ENCODE data around the gene EDEM3.
"Not testable (repeated sequence)": the region's sequence is repeated elsewhere in the genome, so short reads cannot be mapped to it uniquely, and the experiment has no call there.

The EDEM3 gene

GRCh38 chr1:184754476-184755225, at the start of gene EDEM3:
EDEM3 (minus strand) TSS chr1:184754858; CDS start chr1:184754646, 212 bp downstream.
- peak; percentile 100 for DNase-seq (ENCODE audit: low spot score)

DNA sequence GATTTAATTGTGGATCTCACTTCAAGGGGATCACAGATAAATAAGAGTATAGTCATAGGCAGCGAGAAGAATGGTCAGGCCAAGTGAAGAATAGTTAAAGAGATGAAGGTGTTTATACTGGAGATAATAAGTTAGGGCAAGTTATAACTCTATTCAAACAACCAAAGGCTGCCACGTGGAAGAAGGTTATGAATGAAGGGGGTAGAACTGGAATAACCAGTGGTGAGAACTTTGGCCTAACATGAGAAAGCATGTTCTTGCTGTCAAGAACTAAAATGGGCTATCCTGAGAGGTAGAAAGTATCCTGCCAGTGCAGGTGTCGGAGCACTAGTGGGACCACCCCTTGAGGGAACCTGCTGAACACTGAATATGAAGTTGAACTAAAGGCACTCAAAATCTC, 49.6 kb upstream of the EDEM3 start:
- DNase-seq (ENCODE audit: low spot score): no peak

DNA sequence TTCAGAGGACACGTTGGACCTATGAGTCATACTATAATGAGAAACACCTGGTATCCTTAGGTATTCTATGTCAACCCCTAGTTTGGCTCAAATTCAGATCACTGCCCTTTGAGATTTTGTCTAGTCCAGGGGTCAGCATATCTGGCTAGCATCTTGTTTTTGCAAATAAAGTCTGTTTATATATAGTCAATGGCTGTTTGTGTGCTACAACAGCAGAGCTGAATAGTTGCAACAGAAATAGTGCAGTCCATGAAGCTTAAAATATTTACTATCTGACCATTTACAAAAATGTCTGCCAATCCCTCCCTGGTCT, 48.5 kb upstream of the EDEM3 start:
- DNase-seq (ENCODE audit: low spot score): no peak

DNA sequence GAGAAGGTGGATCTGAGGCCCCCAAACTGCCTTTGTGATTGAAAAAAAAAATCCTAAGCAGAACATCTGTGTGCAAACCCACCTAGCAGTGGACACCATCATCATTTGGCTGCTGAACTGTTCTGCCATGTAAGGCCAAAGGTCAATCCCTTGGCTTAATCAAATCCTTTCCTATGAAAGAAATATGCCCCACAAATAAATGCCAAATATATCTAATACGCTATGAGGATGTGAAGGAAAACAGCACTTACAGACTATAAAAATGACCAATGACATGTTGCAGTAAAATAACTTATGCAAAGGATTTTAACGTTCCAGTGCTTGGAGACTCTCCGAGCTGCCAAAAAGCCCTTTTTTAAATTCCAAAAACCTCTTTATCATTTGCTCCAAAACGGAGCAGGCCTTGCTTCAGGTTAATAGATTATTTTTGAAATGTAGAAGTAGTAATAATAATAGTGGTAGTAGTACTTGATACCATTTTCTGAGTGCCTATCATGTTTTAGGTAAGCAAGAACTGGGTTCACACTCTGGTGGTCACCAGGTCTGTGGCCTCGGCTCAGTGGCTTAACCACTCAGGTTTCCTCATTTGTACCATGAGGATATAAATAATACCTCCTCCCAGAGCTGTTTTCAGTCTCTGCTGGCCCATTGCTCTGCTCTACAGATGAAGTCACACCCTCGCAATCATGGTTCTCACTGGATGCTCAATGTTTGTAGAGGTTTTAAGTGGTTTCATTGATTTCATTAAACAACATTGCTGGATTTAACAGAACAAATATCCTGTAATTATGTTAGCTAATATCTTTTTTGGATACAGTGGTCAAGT, 47.9 kb upstream of the EDEM3 start:
- no peak for DNase-seq (ENCODE audit: low spot score)

DNA sequence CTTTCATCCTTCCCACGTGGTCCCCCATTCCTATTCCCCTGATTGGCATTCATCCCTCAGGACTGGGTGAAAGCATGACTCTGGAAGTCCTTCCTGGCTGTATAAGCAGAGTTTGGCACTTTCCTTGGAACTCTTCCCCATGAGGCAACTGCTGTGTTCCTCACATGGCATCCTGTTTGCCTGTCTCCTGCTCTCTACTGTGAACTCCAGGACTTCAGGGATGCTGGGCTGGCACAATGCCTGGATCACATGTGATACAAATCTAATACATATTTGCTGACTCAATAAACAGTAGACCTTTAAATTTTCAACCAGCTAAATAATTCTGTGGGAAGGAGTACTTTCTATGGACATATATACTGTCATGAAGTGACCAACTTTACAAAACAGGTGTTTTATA, 46.8 kb upstream of the EDEM3 start:
- DNase-seq (ENCODE audit: low spot score): no peak

DNA sequence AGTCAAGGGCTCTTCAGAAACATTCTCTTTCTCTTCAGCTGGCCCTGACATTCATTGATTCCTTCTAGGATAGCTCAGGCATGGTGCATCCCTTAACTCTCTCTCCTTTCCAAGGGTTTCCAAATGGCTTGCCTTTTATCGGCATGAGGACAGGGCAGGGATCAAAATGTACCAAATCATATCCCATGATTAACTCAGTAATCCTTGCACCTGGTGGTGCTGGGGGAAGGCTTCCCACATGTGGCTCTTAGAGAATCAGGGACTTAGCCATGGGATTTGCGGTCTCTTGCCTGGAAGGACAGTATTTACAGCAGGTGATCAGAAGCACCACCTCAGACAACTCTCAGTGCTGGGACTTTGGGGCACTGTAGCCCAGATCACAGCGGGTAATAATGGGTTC, 46.2 kb upstream of the EDEM3 start:
- DNase-seq (ENCODE audit: low spot score): no peak

- no peak for DNase-seq (ENCODE audit: low spot score)
Measured at GRCh38 chr1:184793967-184794366, 39.3 kb upstream of the EDEM3 start.

GRCh38 chr1:184792450-184792969, 37.9 kb upstream of the EDEM3 start:
- DNase-seq (ENCODE audit: low spot score): peak; percentile 62

- DNase-seq (ENCODE audit: low spot score): no peak
Measured at GRCh38 chr1:184791550-184791900, 36.9 kb upstream of the EDEM3 start.

- no peak for DNase-seq (ENCODE audit: low spot score)
Measured at GRCh38 chr1:184790642-184791549, 36.2 kb upstream of the EDEM3 start.

- no peak for DNase-seq (ENCODE audit: low spot score)
Measured at GRCh38 chr1:184789884-184790283, 35.2 kb upstream of the EDEM3 start.

- DNase-seq (ENCODE audit: low spot score): no peak
Measured at GRCh38 chr1:184788970-184789369, 34.3 kb upstream of the EDEM3 start.

DNA sequence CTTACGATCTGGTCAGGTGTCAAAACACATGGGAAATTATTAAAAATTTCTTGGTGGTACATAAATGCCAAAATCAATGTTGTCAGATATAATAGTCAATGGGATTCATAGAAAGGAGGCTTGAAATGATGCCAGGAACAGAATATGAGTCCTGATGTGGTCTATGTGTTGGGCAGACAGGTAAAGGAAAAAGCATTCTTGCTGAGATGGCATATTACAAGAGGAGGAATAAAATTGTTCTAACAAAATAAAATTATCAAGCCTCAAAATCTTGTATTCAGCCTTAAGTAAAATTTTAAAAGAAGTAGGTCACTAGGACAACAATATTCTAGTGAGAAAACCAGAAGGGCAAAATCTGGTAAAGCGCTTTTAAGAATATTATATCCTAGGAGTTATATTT, 30.9 kb upstream of the EDEM3 start:
- no peak for DNase-seq (ENCODE audit: low spot score)

DNA sequence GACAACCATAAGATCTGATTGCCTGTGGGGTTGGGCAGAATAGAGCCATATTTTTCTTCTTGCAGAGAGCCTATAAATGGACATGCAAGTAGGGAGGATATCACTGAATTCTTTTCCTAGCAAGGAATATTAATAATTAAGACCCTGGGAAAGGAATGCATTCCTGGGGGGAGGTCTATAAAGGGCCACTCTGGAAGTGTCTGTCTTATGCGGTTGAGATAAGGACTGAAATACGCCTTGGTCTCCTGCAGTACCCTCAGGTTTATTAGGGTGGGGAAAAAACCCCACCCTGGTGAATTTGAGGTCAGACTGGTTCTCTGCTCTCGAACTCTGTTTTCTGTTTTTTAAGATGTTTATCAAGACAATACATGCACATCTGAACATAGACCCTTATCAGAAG, 29.1 kb upstream of the EDEM3 start:
- DNase-seq (ENCODE audit: low spot score): not testable (repeated sequence)

GRCh38 chr1:184781941-184782340, 27.3 kb upstream of the EDEM3 start:
- DNase-seq (ENCODE audit: low spot score): no peak

- no peak for DNase-seq (ENCODE audit: low spot score)
Measured at GRCh38 chr1:184775885-184776284, 21.2 kb upstream of the EDEM3 start.

GRCh38 chr1:184775329-184775728, 20.7 kb upstream of the EDEM3 start:
- no peak for DNase-seq (ENCODE audit: low spot score)

DNA sequence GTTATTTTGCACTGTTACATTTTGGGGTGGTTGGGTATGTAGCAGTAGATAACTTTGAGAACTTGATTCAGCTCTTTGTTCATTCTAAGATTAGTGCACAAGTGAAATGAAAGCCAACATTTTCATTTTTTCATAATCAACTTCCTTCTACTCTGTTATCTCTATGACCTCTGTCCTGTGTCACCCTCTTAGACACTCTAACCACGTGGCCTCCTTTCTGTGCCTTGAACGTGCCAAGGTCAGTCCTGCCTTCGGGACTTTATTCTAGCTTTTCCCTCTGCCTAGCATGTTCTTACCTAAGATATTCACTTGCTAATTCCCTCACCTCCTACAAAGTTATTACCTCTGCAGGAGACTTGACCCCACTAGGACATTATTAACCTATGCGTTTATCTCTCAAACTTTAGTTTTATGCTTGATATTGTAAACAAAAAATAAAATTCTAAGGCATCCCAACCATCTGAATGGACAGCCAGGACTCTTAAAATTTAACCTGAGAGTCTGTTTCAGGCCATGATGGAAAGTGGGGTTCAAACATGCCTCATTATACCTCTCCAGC, 19.2 kb upstream of the EDEM3 start:
- DNase-seq (ENCODE audit: low spot score): no peak

DNA sequence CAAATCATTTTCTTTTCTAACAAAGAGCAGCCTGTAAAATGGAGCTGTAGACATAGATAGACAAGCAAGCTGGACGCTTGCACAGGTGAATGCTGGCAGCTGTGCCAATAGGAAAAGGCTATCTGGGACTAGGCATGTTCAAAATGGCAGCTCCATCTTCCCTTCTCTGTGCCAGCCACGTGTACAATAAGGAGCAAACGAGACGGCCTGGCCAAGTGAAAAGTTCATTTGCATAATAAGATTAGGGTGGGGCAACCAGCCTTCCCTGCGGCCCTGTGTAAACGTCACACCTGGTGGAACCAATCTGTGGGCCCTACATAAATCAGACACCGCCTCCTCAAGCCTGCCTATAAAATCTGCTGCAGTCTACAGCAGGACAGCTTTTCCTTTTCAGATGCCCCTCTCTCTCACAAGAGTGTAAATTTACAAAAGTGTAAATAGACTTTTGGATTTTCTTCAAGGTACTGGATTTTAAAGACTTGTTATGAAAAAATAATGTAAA, 16.6 kb upstream of the EDEM3 start:
- no peak for DNase-seq (ENCODE audit: low spot score)

DNA sequence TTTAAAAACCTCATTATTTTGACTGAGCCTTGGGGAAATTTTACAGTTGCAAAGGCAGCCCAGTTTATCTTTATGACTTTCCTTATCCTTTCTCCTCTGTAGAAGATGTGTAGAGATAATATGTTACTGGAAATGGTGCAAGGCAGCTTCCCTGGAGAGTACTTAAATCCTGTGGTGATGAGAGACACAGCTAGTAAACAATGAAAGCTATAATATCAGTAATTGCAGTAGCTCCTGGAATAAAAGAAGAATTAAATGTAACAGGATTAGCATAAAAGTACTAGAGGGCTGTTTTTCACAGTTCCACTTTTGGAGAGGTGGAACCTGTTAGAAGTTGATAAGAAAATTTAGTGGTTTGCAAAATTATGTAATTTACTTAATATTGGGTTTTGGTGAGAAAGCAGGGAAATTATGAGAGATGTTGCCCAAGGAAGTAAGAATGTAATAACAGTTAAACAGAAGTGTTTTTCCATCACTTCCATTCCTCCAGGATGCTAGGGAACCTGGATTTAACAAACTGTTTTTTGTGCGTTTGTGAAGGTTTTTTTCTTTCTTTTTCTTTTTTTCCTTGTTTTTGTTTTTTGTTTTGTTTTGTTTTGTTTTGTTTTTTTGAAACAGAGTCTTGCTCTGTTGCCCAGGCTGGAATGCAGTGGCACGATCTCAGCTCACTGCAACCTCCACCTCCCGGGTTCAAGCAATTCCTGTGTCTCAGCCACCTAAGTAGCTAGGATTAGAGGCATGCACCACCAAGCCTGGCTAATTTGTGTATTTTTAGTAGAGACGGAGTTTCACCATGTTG, 15.7 kb upstream of the EDEM3 start:
- DNase-seq (ENCODE audit: low spot score): no peak

DNA sequence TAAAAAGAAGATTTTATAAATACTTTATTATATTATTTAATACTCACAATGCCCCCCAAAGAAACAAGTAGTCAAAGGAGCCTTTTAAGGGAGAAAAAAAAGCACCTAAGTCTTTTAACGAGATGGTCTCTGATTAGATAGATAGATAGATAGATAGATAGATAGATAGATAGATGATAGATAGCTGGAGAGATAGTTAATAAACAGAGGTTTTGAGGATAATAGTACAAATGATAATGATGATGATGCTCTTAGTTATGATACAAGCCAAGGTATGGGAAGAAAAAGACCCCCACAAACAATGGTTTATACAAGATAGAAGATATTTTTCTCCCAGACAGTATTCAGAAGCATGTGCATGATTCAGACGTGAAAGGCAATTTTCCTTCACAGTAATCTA, 14.6 kb upstream of the EDEM3 start:
- no peak for DNase-seq (ENCODE audit: low spot score)

All from pons (tissue), 1 donor.